Endometrial microvascular endothelial cells (primary cell): ENCODE measurements around the gene CCDC182. TPM values are rescaled to one million over a fixed set of nuclear protein-coding genes. Genes with fewer than 3 reads are reported as not detected.

ENCODE experiments used
- in situ Hi-C: cut with HindIII; loops from 2 replicates; pipeline ENCODE4 v1.10.0; 2017; ENCODE audit warnings: low sequenced_read_pairs, low pct_unique_long_range_greater_than_20kb; ENCODE audit errors: inconsistent ontology term
- total RNA-seq: library from RNA; depleted of rRNA; stranded (reverse); fragments of >200 nt; gene quantifications from one replicate; pipeline ENCODE4 v1.2.3, GENCODE V29; 2015; ENCODE audit errors: inconsistent ontology term

The CCDC182 gene
- not detected for total RNA-seq

GRCh38 chr17:57745242-57745641 lies at the start of gene CCDC182:
Gene CCDC182, minus strand, starts transcription at chr17:57745299. Its CDS starts 27 bp downstream, at chr17:57745272.
- in situ Hi-C loops: no loop called here

- in situ Hi-C loops: no loop called here
Observed at GRCh38 chr17:57794841-57795240, 49.7 kb upstream of the CCDC182 start.

GRCh38 chr17:57788725-57789124 lies 43.6 kb upstream of the CCDC182 start:
- in situ Hi-C loops: no loop called here

- in situ Hi-C loops: no loop called here
Observed at GRCh38 chr17:57785022-57785421, 39.9 kb upstream of the CCDC182 start.

- in situ Hi-C loops: no loop called here
Observed at GRCh38 chr17:57784226-57784895, 39.3 kb upstream of the CCDC182 start.

- in situ Hi-C loops: no loop called here
Observed at GRCh38 chr17:57783338-57783742, 38.2 kb upstream of the CCDC182 start.

- in situ Hi-C loops: no loop called here
Observed at GRCh38 chr17:57782647-57783337, 37.7 kb upstream of the CCDC182 start.

GRCh38 chr17:57782062-57782490 lies 37.0 kb upstream of the CCDC182 start:
- in situ Hi-C loops: no loop called here

- in situ Hi-C loops: no loop called here
Observed at GRCh38 chr17:57781386-57782061, 36.4 kb upstream of the CCDC182 start.

GRCh38 chr17:57779706-57780105 lies 34.6 kb upstream of the CCDC182 start:
- in situ Hi-C loops: no loop called here

GRCh38 chr17:57778306-57778705 lies 33.2 kb upstream of the CCDC182 start:
- in situ Hi-C loops: no loop called here

GRCh38 chr17:57776366-57776765 lies 31.3 kb upstream of the CCDC182 start:
- in situ Hi-C loops: no loop called here

- in situ Hi-C loops: no loop called here
Observed at GRCh38 chr17:57774872-57775271, 29.8 kb upstream of the CCDC182 start.

GRCh38 chr17:57773557-57773956 lies 28.5 kb upstream of the CCDC182 start:
- in situ Hi-C loops: no loop called here

GRCh38 chr17:57772774-57773173 lies 27.7 kb upstream of the CCDC182 start:
- in situ Hi-C loops: no loop called here

GRCh38 chr17:57767561-57767960 lies 22.5 kb upstream of the CCDC182 start:
- in situ Hi-C loops: no loop called here

GRCh38 chr17:57766318-57766943 lies 21.3 kb upstream of the CCDC182 start:
- in situ Hi-C loops: no loop called here

- in situ Hi-C loops: no loop called here
Observed at GRCh38 chr17:57762452-57763395, 17.6 kb upstream of the CCDC182 start.
